HG02885 (cell line): ENCODE measurements around the gene GSPT1.
"Not testable (repeated sequence)": the region's sequence is repeated elsewhere in the genome, so short reads cannot be mapped to it uniquely, and the experiment has no call there.

ENCODE experiments used
- ATAC-seq: cut with Tn5 transposase; IDR thresholded peaks from one replicate; pipeline ENCODE4 v1.9.1; 2021; ENCODE audit warnings: mild to moderate bottlenecking; ENCODE audit not compliant: unreplicated experiment, poor library complexity

The GSPT1 gene

DNA sequence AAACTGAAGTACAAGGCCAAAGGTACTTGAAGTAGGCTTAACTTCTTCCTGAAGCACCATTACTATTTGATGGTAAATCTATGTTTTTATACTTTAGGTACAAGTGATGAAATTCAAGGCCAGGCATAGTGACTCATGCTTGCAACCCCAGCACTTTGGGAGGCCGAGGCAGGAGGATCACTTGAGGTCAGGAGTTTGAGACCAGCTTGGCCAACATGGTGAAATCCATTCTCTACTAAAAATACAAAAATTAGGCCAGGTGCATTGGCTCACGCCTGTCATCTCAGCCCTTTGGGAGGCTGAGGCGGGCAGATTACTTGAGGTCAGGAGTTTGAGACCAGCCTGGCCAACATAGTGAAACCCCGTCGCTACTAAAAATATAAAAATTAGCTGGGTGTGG is 92.1 kb downstream of the GSPT1 start:
- not testable (repeated sequence) for ATAC-seq

DNA sequence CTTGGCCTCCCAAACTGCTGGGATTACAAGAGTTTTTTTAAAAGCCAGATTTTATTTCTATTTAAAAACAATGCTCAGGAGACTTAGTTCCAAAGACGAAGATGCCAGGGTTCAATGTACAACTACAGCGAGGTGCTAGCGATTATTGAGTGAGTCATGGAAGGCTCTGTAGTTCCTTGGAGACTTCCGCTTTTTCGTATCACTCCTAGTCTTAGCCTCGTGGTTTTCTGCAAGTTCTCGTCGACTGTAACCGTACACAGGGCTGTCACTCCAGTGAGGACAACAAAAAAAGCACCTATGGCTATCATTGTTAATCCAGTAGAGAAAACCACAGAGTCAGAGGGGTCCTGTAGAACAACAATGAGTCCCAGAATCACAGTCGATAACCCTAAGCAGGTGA is 96.0 kb downstream of the GSPT1 start:
- no peak for ATAC-seq

GRCh38 chr16:11818970-11819369 is 96.8 kb downstream of the GSPT1 start:
- ATAC-seq, result not testable (repeated sequence)
